ENCODE results near the gene SLC36A1. TPM values are rescaled to one million over a fixed set of nuclear protein-coding genes. Genes with fewer than 3 reads are reported as not detected.
"Not testable (repeated sequence)": the region's sequence is repeated elsewhere in the genome, so short reads cannot be mapped to it uniquely, and the experiment has no call there.

SLC36A1 gene
- 1 to 10 TPM; 5.9 to 8.1 TPM for total RNA-seq
- long read RNA-seq, partial matches to known transcripts, result 1 of 3 reads
- long read RNA-seq, other reads (novel, unspliced or antisense), result 2 of 3 reads

DNA sequence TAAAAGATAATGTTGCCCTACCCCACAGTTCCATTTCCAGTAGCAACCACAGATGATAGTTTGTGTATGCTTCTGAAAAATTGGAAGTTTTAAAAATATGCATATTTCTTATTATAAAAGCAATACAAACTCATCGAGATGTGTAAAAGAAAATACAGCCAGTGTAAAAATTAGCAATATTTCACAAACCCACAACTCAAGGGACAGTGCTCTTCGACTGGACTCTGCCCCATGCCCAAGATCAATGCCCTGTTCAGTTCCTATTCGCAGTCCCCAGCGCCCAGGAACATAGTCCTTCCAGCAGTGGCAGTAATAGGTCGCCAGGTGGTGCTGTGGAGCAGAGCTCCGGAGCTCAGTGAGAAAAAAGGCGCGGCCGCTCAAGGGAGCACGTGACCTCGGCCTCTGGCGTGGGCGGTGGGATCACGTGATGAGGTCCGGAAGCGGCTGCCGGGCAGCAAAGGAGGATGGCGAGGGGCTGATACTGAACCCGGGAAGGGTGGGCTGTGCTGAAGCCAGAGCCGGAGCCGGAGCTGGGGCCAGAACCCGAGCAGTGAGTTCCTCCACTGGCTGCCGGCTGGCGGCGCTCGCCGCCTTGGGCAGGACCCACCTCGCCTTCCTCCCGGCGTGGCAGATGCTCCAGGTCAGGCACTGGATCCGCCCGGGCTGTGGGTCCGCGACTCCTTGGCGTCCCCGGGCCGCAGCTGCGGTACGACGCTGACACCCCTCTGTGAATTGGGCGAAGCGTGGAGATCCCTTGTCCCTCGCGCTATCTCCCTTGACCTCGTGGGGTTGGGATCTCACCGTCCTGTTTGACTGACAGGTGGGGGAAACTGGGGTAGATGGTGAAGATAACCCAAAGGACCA lies at the start of gene SLC36A1:
TSS of gene SLC36A1 (plus strand) at position 430 of the 864 bp plus-strand sequence. CDS start 11,190 bp downstream, outside the sequence.
- peak; percentile 94 to 98 for ATAC-seq
- DNase-seq, result peak; percentile 96
- intact Hi-C loops (cut with DNase I), result loop anchor here (1.0 to 10.0 kb wide), 5 partner anchors 53 to 295 kb away; no protein-coding TSS in a partner anchor

DNA sequence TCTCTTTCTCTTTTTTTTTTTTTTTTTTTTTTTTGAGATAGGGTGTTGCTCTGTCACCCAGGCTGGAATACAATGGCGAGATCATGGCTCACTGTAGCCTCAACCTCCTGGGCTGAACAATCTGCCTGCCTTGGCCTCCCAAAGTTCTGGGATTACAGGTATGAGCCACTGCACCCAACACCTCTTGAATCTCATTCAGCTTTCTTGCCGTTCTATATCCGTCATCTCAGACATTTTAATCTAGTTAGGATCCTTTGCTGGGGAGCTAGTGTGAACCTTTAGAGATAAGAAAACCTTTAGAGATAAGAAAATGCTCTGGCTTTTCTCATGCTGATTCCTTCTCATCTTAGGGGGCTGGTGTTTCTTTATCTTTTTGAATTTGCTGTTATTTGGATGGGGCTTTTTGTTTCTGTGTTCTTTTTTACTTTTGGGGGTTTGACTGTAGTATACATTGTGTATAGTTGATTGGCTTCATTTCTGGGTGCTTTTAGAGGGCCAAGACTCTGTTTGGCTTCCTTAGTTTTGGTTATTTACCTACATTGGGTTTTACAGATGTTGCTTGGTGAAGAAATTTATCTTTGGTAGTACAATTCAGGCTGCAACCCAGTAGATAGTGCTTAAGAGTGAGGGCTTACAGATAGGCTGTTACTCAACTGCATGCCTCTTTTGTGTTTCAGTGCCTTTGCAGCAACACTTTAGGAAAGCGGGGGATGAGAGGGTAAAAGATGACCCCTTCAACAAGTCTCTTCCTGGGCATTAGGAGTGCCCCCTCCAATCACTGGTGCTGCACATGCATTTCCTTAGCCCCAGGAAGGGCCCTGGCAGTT lies 41.9 kb upstream of the SLC36A1 start:
- no peak for DNase-seq
- no peak for ATAC-seq
- intact Hi-C loops (cut with DNase I), result no loop called here

DNA sequence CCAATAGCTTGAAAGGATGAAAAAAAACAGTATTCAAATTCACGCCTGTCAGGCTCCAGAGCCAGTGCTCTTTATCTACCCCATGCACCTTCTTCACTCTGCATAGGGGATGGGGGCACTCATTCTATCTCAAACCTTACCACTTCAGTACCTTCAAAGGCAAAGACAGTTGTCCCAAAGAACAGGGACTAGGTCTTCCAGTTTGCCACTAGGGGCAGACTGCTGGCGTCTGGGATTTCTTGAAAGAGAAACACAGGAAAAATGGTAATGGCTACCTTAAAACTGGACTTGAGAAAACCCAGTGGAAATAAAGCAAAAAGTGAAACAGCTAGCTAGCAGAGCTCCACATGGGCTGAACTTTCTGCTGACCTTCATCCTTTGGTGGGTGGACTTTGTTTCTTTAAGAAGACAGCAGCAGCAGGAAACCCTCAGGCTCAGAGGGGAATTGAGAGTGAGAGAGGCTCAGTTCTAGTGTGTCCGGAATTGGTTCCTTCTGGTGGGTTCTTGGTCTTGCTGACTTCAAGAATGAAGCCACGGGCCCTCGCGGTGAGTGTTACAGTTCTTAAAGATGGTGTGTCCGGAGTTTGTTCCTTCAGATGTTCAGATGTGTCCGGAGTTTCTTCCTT lies 41.0 kb upstream of the SLC36A1 start:
- no peak for DNase-seq
- no peak for ATAC-seq
- intact Hi-C loops (cut with DNase I), result no loop called here

DNA sequence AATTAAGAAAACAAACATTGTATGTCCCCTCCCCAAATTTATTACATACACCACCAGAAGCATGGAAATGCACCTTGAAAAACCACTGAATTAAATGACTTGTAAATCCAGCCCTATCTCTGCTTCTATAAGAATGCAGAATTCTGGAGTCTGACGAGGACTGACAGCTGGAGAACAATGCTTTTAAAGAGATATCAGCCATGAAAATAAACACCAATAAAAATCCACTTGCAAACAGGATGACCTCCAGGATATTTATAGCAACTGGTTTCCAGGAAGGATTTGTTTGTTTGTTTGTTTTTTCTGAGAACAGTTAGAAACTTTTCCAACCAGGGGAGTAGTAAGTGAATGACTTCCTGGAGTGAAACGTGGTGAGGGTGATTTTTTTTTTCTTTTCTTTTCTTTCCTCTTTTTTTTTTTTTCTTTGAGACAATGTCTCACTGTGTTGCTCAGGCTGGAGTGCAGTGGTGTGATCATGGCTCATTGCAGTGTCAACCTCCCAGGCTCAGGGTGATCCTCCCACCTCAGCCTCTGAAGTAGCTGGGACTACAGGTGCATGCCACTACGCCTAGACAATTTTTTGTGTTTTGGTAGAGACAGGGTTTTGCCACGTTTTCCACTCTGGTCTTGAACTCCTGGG lies 38.7 kb upstream of the SLC36A1 start:
- no peak for ATAC-seq
- intact Hi-C loops (cut with DNase I), result no loop called here
- no peak for DNase-seq

DNA sequence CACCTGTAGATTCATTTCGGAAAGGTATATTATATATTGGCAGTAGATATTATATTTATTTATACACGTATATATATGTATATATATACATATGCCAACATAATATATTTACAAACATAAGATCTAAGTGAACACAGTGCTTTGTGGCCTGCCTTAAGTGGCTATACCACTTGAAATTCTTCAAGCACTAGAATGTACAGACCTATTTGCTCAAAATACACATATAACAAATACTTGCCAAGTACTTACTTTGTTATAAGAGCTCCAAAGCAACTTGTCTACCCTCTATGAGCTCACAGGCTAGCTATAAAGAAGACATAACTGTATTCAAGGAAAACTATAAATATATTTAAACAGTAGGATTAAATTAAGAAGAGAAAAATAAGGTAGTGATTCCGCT lies 33.6 kb upstream of the SLC36A1 start:
- ATAC-seq (no peak), DNase-seq (no peak)
- intact Hi-C loops (cut with DNase I), result no loop called here

DNA sequence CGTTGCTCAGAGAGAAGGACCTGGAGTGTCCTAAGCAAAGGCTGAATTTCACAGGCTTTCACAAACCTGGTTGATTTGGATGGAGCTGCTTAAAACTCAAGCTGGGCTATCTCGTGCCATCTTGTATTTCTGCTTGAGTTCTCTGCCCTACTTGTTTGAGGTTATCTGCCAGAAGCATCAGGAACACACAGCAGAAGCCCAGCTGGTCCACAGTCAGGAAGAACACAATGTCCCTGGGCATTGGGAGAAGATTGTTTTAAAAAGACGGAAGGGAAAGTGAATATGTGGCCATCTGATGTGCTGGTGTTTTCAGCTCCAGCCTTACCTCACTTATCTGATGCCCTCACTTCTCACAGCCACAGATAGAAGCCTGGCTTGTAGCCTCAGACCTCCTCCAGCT lies 32.9 kb upstream of the SLC36A1 start:
- no peak for ATAC-seq

DNA sequence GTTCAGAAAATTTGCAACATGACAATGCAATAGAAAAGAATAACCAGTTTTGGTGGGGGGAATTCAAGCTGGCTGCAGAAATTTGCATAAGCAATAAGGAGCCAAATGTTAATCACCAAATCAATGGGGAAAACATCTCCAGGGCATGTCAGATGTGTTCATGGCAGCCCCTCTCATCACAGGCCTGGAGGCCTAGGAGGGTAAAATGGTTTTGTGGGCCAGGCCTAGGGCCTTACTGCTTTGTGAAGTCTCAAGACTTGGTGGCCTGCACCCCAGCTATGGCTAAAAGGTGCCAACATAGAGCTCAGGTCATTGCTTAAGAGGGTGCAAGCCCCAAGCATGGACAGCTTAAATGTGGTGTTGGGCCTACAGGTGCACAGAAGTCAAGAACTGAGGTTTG lies 29.7 kb upstream of the SLC36A1 start:
- ATAC-seq, result no peak
- intact Hi-C loops (cut with DNase I), result no loop called here
- no peak for DNase-seq

More for the DNA sequence above, 32.9 kb upstream of the SLC36A1 start:
- no peak for DNase-seq
- intact Hi-C loops (cut with DNase I), result no loop called here

DNA sequence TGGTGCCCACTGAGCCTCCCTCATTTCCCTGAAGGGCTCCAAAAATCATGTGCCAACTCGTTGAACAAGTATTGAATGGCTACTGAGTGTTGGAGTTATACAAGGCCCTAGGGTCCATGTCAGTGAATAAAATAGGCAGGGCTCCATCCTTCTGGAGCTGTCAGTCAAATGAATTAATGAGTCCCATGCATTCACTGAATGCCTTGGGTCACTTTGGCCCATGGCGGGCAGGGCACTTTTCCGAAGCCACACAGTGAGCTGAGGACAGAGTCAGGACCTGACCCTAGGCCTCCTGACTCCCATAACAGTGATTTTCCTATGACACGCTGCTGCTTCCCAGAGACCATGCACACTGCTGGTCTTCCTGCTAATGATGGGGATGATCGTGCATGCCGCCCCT lies 27.3 kb upstream of the SLC36A1 start:
- DNase-seq, result no peak
- intact Hi-C loops (cut with DNase I), result no loop called here
- no peak for ATAC-seq

DNA sequence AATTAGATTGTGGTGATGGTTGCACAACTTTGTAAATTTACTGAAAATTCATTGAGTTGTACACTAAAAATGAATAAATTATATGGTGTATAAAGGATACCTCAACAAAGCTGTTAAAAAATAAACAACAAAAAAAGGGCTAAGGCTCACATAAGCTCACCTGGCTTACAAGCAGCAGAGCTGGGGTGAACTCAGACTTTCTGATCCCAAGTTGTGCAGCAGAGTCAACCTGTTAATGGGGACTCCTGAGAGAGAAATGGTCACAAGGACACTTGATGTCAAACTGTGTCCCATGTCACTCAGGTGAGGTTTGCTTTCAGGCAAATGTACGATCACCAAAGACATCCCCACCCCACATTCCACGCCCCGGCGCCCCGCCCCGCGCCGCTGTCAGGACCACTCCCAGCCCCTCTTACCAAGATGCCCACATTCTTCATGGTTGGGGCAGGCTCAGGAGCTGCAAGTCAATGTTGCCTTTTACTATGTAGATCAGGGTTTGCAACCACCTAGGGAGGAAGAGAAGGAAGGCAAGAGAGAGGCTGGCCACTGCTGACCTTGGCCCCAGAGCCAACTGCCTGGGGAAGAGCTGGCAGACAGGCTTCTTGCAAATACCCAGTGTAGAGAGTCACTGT lies 22.4 kb upstream of the SLC36A1 start:
- no peak for DNase-seq
- no peak for ATAC-seq
- intact Hi-C loops (cut with DNase I), result no loop called here

DNA sequence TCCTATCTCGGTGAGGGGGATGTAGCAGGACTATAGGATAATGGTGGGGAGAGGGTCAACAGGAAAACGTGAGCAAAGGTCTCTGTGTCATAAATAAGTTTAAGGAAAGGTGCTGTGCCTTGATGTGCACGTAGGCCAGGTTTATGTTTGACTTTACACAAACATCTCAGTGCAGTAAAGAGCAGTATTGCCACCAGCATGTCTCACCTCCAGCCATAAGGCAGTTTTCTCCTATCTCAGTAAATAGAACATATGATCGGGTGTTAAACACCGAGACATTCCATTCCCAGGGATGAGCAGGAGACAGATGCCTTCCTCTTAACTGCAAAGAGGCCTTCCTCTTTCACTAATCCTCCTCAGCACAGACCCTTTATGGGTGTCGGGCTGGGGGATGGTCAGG lies 21.1 kb upstream of the SLC36A1 start:
- ATAC-seq; intact Hi-C loops (cut with DNase I); DNase-seq: not testable (repeated sequence)

DNA sequence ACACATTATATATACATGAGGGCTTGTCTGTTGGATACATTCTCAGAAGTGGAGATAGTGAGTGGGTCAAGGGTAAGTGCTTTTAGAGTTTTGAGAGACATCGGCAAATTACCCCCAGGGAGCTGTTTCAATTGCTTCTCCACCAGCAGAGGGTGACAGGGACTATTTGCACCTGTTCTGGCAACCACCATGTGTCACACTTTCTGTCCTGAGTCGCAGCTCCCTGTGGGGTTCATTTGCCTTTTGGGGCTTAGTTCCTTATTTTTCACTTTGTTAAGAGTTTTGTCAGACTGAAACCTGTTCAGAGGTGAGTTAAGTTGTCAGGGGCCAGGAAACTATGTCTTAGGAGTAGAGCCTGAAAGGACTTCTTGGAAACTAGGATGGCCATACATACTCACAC lies 20.1 kb upstream of the SLC36A1 start:
- DNase-seq (no peak), ATAC-seq (no peak)
- intact Hi-C loops (cut with DNase I), result no loop called here

DNA sequence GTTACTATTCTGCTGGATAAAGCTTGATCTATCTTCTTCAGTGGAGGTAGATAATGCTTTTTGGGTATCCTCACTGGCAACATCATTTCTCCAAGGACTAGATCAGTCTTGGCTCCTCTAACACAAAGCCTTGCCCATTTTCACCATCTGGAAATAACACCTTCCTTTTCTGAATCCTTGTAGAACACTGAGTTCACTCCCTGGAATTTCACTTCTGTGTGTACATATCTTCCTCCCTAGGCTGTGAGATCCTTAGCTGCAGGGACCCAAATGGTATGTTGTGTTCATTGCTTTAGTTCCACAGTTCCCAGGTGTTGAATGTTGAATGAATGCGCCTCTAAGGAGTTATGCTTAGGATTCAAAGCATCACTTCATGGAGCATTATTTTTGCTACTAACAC lies 16.7 kb upstream of the SLC36A1 start:
- ATAC-seq, result no peak

DNA sequence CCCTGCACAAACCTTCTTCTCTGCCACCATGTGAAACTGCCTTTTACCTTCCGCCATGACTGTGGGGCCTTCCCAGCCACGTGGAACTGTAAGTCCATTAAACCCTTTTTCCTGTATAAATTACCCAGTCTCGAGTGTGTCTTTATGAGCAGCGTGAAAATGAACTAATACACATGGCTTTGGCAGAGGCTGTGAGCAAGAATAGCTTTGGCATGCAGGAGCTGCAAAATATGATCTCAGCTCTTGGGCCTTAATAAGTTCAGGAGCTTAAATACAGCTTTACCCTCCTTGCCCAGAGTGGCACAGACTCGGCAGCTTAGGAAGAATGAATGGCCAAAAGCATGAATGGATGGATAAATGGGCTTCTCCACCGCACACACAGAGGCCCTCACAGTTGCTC lies 15.7 kb upstream of the SLC36A1 start:
- intact Hi-C loops (cut with DNase I), result no loop called here
- no peak for DNase-seq
- no peak for ATAC-seq

More for the DNA sequence above, 16.7 kb upstream of the SLC36A1 start:
- intact Hi-C loops (cut with DNase I), result no loop called here
- DNase-seq, result no peak

DNA sequence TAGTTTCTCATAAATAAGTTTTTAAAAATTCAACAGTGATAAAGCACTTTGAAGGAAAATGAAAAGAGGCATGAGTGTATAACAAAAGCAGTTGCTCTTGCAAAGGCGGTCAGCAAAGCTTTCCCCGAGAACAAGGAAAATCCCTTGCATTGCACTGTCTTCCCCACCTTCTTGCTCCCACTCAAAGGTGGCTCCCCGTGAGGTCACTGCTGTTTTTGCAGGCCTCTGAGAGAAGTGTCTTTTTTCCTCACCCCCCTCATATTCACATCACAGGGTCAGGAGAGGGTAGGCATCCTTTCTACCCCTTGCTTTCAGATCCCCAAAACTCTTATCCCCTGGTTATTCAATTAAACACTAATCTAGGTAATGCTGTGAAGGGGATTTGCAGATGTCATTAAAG lies 15.2 kb upstream of the SLC36A1 start:
- ATAC-seq, result no peak
- no peak for DNase-seq
- intact Hi-C loops (cut with DNase I), result no loop called here

DNA sequence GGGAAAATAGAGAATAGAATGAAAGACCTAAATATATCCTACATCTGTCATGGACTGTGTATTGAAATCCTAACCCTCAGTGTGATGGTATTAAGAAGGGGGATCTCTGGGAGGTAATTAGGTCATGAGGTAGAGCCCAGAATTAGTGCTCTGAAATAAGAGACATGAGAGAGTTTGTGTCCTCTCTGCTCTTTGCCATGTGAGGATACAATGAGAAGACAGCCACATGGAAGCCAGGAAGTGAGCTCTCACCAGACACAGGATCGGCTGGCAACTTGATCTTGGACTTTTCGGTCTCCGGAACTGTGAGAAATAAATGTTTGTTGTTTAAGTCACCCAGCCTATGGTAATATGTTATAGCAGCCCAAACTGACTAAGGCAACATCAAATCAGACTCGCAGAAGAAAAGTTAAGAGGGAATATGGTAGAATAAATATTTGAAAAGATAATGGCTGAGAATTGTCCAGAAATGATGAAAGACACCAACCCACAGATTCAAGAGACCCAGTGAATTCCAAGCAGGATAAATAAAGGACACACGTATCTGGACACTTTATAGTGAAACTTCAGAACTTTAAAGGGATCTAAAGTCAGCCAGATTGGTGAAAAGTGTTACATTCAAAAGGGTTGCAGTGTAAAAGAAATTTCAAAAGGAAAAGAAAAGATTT lies 12.7 kb upstream of the SLC36A1 start:
- no peak for DNase-seq
- ATAC-seq, result no peak
- intact Hi-C loops (cut with DNase I), result no loop called here

DNA sequence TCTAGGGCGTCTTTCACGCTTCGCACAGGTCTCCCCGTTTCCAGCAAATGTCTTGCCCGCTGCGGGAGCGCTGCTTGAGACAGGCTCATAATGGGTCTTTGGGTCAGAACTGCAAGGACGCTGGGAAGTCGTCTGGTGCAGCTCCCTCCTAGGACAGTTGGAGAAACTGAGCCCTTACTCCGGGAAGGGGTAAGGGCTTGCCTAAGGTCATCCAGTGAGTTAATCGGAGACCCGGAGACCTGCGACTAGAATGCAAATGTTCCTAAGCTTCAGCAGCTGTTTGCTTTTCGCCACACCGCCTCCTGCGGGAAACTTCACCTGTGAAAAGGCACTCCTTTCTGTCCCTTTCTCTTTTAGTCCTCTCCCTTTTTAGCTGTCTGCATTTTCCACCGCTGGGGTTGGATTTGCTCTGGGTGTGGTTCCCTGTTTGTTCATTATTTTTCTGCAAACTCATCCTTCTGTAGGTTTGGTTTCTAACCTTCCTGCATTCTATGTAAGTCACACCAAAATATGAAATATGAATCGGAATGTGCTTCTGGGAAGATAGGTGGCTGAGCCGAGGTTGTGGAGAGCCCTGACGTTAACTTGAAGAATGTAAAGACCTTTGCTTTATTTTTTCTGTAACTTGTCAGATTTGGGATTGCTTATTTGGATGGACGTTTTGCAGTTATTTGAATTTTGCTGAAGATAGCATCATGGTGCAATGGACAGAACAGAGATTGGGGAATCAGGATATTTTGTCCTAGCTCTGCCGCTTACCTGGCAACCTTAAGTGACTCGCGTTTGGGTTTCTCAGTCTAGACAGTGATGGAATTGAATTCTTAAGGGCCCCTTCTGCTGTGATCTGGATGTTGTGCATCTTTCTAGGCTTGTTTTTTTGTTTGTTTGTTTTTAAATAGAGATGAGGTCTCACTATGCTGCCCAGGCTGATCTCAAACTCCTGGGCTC lies 909 bp downstream of the SLC36A1 start:
- ATAC-seq (peak; percentile 39 to 55), DNase-seq (peak; percentile 25)
- intact Hi-C loops (cut with DNase I), result loop anchor here (5.0 to 10.0 kb wide), 3 partner anchors 54 to 294 kb away; no protein-coding TSS in a partner anchor

DNA sequence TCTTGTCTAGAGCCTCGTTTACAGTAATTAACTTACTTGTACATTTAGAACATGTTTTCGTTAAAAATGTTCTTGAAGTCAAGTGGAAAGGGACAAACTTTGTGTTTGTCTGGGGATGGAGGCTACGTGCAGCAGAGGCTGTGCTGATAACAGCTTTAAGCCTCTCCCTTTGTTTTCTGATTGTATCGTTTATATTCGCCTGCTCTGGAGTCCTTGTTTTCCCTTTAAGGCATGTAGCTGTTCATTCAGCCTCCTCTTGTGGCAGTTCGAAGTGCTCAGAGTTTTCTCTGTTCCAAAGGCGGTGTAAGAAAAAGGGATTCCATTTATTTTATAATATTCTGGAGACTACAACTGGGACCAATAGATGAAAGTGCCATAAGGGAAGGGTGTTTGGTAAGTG lies 1.9 kb downstream of the SLC36A1 start:
- ATAC-seq (no peak), DNase-seq (no peak)
- intact Hi-C loops (cut with DNase I), result loop anchor here (5.0 to 10.0 kb wide), 3 partner anchors 53 to 293 kb away; no protein-coding TSS in a partner anchor
